ENCODE measurements around the gene C2CD4B.

DNA sequence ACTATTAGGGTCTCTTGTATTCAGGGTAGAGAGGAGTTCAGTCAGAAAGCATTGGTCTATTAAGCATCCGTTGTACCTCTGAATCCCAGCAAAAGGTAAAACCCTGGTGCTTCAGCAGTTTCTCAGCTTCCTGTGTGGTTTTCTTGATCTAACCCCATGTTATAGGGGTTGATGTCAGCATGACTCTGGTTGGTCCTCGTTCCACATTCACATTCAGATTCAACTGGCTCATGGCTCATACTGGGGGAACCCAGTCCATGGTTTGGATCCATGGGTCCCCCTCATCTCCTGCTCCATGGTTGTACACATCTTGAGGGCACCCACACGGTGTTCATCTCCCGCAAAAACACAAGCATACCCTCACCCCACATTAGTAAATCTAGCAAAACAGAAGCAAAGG is 47.7 kb upstream of the C2CD4B start:
- TF ChIP-seq, protein P1, sequence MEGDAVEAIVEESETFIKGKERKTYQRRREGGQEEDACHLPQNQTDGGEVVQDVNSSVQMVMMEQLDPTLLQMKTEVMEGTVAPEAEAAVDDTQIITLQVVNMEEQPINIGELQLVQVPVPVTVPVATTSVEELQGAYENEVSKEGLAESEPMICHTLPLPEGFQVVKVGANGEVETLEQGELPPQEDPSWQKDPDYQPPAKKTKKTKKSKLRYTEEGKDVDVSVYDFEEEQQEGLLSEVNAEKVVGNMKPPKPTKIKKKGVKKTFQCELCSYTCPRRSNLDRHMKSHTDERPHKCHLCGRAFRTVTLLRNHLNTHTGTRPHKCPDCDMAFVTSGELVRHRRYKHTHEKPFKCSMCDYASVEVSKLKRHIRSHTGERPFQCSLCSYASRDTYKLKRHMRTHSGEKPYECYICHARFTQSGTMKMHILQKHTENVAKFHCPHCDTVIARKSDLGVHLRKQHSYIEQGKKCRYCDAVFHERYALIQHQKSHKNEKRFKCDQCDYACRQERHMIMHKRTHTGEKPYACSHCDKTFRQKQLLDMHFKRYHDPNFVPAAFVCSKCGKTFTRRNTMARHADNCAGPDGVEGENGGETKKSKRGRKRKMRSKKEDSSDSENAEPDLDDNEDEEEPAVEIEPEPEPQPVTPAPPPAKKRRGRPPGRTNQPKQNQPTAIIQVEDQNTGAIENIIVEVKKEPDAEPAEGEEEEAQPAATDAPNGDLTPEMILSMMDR (IDR thresholded peaks at IDR 0.05): no peak
- TF ChIP-seq EZH2 (IDR thresholded peaks at IDR 0.05; ENCODE audit: borderline replicate concordance, insufficient read depth, low read depth, low read length, poor library complexity, severe bottlenecking): no peak
